AG10803 (cell line): ENCODE measurements around the gene MYT1.

Experiments used
- DNase-seq: peaks from one replicate; pipeline ENCODE4 v3.0.0; 2010; ENCODE audit warnings: low read depth
- H3K4me3 ChIP-seq: 2 replicates; pipeline ENCODE4 v1.5.1; 2011; ENCODE audit warnings: mild to moderate bottlenecking, low read length, control low read depth
- TF ChIP-seq, protein P1 (sequence below): conservative IDR thresholded peaks from 2 replicates; pipeline ENCODE4 v1.5.1; 2011; ENCODE audit warnings: mild to moderate bottlenecking, low read length, control low read depth, inconsistent platforms

MYT1 gene

DNA sequence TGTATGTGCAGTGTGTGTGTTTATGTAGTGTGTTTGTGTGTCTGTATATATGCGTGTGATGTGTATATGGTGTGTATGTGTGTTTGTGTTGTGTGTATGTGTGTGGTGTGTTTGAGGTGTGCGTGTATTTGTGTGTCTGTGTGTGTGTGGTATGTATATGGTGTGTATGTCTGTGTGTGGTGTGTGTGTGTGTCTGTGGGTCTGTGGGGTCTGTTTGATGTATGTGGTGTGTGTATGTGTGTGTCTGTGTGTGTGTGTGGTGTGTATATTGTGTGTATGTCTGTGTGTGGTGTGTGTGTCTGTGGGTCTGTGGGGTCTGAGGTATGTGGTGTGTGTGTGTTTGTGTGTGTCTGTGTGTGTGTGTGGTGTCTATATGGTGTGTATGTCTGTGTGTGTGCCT lies 10.8 kb upstream of the MYT1 start:
- no peak overlapping the region for H3K4me3 ChIP-seq
- TF ChIP-seq, protein P1, sequence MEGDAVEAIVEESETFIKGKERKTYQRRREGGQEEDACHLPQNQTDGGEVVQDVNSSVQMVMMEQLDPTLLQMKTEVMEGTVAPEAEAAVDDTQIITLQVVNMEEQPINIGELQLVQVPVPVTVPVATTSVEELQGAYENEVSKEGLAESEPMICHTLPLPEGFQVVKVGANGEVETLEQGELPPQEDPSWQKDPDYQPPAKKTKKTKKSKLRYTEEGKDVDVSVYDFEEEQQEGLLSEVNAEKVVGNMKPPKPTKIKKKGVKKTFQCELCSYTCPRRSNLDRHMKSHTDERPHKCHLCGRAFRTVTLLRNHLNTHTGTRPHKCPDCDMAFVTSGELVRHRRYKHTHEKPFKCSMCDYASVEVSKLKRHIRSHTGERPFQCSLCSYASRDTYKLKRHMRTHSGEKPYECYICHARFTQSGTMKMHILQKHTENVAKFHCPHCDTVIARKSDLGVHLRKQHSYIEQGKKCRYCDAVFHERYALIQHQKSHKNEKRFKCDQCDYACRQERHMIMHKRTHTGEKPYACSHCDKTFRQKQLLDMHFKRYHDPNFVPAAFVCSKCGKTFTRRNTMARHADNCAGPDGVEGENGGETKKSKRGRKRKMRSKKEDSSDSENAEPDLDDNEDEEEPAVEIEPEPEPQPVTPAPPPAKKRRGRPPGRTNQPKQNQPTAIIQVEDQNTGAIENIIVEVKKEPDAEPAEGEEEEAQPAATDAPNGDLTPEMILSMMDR = no peak
- DNase-seq = no peak

DNA sequence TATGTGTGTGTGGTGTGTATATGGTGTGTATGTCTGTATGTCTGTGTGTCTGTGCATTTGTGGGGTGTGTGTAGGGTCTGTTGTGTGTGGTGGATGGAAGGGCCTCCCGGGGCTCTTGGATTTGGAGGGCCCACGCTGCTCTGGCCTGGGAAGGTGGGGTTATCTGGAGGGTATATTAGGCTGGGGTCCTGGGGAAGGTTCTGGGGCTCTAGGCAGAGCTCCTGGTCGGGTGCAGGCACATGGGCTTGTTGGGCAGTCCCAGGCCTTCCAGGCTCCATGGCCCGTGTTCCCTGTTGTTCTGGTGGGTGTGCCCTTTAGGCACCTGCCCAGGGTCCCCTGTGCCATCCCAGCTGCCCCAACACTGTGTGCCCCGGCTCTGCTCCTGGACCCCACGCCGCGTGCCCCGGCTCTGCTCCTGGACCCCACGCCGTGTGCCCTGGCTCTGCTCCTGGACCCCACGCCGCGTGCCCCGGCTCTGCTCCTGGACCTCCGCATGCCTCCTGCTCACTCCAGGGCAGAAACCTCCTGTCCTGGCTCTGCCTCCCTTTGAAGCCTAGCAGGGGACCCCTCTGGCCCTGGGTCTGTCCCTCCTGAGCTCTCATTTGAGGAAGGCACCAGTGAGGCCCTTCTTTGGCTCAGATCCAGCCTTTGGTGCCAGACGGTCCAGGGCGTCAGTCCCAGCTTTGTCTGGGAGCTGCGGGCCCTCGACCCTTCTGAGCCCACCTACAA lies 10.2 kb upstream of the MYT1 start:
- TF ChIP-seq, protein P1 = no peak
- DNase-seq = no peak
- no peak overlapping the region for H3K4me3 ChIP-seq

DNA sequence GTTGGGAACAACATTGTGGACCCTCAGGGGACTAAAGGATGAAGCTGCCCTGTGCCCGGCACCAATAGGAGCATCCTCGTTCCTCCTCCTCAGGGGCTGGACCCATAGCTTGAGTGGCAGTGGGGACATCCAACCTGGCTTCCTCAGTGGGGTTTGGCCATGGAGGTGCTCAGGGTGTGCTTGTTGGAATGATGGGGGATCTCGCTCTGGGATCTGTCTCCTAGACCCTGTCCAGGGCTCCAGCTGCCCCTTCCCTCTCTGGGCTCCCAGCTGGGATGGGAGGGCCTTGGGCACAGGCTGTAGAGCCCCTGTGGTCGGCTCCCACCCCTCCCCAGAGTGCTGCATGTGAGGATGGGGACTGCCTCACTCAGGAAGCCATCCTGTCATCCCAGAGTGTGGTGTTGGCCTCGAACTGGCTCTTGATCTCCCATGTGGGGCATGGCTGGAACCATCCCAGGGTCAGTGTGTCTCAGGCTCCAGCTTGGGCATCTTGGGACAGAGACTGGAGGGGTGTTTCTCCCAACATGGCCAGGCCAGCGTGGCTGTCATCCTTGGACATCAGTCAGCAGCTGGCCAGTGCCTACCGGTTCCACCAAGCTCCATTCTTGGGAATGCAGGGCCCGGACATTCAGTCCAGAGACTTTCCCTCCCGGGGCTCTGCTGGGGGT lies 9.5 kb upstream of the MYT1 start:
- TF ChIP-seq, protein P1 = no peak
- no peak overlapping the region for H3K4me3 ChIP-seq
- DNase-seq = no peak

DNA sequence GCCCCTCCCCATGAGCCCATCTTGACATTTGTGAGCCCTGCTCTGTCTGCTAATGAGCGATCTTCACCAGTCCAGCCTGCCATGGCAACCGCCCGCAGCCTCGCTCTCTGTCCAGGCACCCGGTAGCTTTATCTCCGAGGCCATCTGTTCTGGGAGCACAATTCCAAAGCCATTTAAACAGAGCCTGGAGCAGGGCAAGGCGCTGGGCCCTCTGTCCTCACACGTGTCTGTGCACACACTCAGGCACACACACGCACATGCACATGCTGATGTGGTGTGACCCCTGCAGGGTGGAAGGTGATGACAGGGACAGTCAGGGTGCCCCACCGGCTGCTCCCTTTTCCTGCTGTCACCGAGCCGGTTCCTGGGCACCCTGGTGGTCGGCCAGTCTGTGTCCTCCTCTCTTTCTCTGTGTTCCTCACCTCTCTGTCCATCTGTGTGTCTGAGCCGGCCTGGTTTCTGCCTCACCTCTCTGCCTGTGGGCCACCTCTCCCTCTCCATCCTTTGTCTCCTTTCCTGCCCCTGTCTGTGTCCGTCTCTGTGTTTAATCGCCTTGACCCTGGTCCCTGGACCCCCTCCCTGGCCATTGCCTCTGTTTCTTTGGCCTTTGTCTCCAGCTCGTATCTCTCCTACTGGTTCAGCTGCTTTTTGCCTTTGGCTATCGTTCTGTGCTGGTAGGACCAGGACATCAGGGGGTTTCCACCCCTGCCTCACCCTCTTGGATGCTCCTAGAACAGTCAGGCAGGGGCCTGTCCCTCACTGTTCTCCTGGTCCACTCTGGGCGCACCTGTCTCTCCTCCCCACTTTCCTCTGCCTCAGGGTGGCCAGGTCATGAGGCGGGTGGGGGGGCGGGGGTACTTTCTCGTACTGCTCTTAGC lies 8.8 kb upstream of the MYT1 start:
- H3K4me3 ChIP-seq = no peak overlapping the region
- no peak for DNase-seq
- TF ChIP-seq, protein P1 = no peak

DNA sequence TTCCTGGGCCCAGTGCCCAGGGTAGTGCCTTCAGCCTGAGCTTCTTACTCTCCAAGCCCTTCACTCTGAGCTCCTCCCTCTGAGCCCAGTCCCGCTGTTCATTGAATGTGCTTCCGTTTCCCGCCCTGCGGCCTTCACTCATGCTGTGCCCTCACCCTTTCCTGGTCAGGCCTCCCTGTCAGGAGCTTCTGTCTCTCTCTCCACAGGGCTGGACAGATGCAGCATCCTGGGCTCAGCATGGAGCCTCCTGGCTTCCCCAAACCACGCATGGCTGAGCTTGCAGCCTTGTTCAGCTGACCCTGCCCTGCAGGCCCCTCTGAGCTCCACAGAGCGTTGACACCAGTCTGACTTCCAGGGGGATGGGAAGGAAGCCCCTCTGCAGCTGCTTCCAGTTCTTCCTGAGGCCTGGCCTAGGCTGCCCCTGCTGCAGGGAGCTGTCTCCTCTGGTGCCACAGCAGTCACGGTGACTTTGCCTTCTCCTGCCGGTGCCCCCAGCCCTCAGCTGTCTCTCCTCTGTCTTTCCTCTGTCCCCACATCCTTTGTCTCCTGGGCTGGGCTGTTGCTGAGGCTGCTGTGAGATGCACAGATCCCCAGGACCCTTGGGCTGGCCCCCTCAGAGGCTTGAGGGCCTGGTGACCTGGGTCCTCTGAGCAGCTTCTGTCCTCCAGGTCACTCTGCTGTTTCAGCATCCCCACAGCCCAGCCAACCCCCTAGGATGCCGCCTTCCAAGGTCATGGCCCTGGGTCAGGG lies 7.9 kb upstream of the MYT1 start:
- no peak for DNase-seq
- H3K4me3 ChIP-seq = no peak overlapping the region
- TF ChIP-seq, protein P1 = no peak

DNA sequence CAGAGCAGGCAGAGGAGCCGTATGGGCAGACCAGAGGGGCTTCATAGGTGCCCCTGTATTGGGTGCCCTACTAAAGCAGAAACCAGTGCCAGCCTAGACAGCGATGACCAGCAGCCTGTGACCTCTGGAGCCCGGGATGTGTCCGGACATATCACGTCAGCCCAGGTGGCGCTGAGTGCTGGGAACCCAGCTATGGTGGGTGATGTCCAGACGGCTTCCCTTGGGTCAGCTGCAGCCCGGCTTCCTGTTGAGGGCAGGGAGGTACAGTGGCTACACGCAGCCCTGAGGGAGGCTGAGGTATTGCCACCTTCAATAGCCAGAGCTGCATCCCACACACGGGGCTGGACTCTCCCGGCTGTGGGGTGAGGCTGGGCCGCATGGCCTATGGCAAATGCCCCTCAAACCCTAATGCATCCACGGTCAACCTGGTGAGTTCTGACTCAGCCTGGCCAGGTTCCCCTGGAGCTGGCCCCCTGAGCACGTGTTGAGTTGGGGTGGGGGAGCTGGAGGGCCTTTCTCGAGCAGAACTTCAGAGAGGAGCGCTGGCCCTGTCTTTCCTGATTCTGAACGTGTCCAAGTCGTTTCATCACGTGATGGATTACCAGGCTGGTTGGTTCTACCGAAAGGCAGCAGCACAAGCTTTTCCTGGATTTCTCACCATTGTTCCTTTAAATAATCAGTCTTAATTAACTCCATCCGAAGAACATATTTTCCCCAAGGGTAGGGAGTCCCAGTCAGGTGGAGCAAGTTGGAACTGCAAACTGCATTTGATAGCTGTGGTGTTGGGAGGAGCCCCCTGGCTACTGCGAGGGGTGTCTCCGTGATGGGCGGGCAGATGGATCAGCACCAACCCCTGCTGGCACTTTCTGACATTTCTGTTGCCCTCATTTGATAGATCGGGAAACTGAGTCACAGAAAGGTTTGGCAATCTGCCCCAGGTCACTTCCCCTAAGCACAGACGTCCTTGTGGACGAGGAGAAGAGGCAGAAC lies 7.1 kb upstream of the MYT1 start:
- TF ChIP-seq, protein P1 = no peak
- no peak overlapping the region for H3K4me3 ChIP-seq
- DNase-seq = no peak
